Uterus (tissue), 2 donors: Measurements from ENCODE around the gene NIPBL.

Source experiments
- POLR2A ChIP-seq, 2 donors: fragments of 450-650 bp; IDR thresholded peaks; one replicate each; pipeline ENCODE4 v1.6.1; 2016; ENCODE audit warnings: antibody characterized with exemption in 2 of 2, mild to moderate bottlenecking in 1 of 2, moderate library complexity in 1 of 2
- TF ChIP-seq, protein P1 (sequence below), 4 experiments: fragments of 200-600 bp in 2 of 4; fragments of 450-650 bp in 2 of 4; sonication (generic) in 2 of 4; IDR thresholded peaks; one replicate each; pipeline ENCODE4 v1.5.1; 2016 to 2019; ENCODE audit warnings: antibody characterized with exemption in 4 of 4, mild to moderate bottlenecking in 2 of 4, moderate library complexity in 1 of 4

DNA sequence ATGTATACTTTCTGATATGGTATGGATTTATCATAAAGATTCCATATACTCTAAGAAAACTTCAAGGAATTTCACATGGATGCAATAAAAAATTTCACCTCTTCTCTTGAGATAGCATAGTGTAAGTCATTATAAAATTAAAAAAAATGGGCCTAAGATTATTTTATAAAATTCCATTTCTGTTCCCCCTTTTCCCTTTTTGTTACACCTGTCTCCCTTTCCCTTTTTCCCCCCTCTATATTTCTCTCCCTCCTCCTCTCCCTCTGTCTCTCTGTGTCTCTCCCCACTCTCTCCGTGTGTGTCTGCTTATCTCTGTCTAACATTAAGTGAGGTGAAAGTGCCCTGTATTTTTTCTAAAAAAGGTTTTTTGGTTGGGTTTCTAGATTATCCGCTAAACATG is 180.2 kb downstream of the NIPBL start:
- TF ChIP-seq, protein P1, sequence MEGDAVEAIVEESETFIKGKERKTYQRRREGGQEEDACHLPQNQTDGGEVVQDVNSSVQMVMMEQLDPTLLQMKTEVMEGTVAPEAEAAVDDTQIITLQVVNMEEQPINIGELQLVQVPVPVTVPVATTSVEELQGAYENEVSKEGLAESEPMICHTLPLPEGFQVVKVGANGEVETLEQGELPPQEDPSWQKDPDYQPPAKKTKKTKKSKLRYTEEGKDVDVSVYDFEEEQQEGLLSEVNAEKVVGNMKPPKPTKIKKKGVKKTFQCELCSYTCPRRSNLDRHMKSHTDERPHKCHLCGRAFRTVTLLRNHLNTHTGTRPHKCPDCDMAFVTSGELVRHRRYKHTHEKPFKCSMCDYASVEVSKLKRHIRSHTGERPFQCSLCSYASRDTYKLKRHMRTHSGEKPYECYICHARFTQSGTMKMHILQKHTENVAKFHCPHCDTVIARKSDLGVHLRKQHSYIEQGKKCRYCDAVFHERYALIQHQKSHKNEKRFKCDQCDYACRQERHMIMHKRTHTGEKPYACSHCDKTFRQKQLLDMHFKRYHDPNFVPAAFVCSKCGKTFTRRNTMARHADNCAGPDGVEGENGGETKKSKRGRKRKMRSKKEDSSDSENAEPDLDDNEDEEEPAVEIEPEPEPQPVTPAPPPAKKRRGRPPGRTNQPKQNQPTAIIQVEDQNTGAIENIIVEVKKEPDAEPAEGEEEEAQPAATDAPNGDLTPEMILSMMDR (IDR thresholded peaks at IDR 0.05) = no peak
- TF ChIP-seq POLR2A (IDR thresholded peaks at IDR 0.05) = no peak
